ENCODE data around the gene SPOCK3. TPM values are rescaled to one million over a fixed set of nuclear protein-coding genes. Genes with fewer than 3 reads are reported as not detected.

SPOCK3 gene
- total and polyA plus RNA-seq, 2 donors (not counting 3 experiments of a cell fraction or from before 2014, with no cell fraction given), result 0.10 TPM; not detected in 1

GRCh38 chr4:166903408-166903807, 330.9 kb downstream of the SPOCK3 start:
- H2AFZ ChIP-seq (ENCODE audit: low read depth, low read length), result no peak overlapping the region
- H3K9me3 ChIP-seq (replicated peaks; ENCODE audit: control insufficient read depth, insufficient read depth, low read length), result no peaks in the 10 kb centered on the region
- no peak overlapping the region for H3K9ac ChIP-seq (replicated peaks; ENCODE audit: extremely low read depth, insufficient read depth, low read length)
- H3K4me2 ChIP-seq (ENCODE audit: insufficient read depth, low read length), result no peak overlapping the region
- no peak overlapping the region for H3K27ac ChIP-seq (ENCODE audit: insufficient read depth, low read depth, low read length)
- BruUV-seq (replicated peaks), result no TSS peak
- ChIA-PET POLR2A (no interaction called here), CTCF (no interaction called here)
- intact Hi-C loops (cut with micrococcal nuclease) (no loop called here), dilution Hi-C loops (cut with MboI; ENCODE audit: extremely low pct_ligation_motif_present, low sequenced_read_pairs) (no loop called here)
- H3K36me3 ChIP-seq (ENCODE audit: control insufficient read depth in 2 of 2, extremely low read depth in 1 of 2, insufficient read depth in 2 of 2, low read length in 2 of 2), result no peaks in the 10 kb centered on the region
- H3K4me3 ChIP-seq (replicated peaks in 1 of 3; ENCODE audit: insufficient read depth in 1 of 3, low read depth in 1 of 3, low read length in 3 of 3), result no peak overlapping the region
- no peaks in the 10 kb centered on the region for H3K4me1 ChIP-seq (ENCODE audit: control insufficient read depth, extremely low read depth, insufficient read depth, low read length)
- TF ChIP-seq MAX (IDR thresholded peaks at IDR 0.05; ENCODE audit: insufficient read depth, insufficient read length) (no peak), MYC (IDR thresholded peaks at IDR 0.05; ENCODE audit: low read depth, low read length) (no peak), CTCF (IDR thresholded peaks at IDR 0.05; ENCODE audit: extremely low read depth in 1 of 2, insufficient read depth in 1 of 2, low read depth in 1 of 2, low read length in 2 of 2) (no peak), GATA2 (IDR thresholded peaks at IDR 0.05; ENCODE audit: insufficient read depth, insufficient read length, low read depth, low read length) (no peak), EZH2 (IDR thresholded peaks at IDR 0.05; ENCODE audit: borderline replicate concordance, low read depth, low read length, severe bottlenecking) (no peak), FOS (IDR thresholded peaks at IDR 0.05; ENCODE audit: borderline replicate concordance, insufficient read depth, low read length) (no peak), JUN (IDR thresholded peaks at IDR 0.05; ENCODE audit: borderline replicate concordance, insufficient read depth, insufficient read length, low read depth) (no peak), POLR2A (IDR thresholded peaks at IDR 0.05; ENCODE audit: low read depth, low read length) (no peak), POLR2AphosphoS5 (IDR thresholded peaks at IDR 0.05; ENCODE audit: insufficient read depth, low read depth, low read length) (no peak)
- no peak for DNase-seq (ENCODE audit: low read depth, low spot score)
- H3K27me3 ChIP-seq (ENCODE audit: control insufficient read depth in 2 of 2, insufficient read depth in 2 of 2, low read length in 2 of 2), result no peaks in the 10 kb centered on the region
- FAIRE-seq, result no peak
- H3K79me2 ChIP-seq (ENCODE audit: control insufficient read depth, insufficient read depth, low read length), result no peaks in the 10 kb centered on the region
- H4K20me1 ChIP-seq (replicated peaks; ENCODE audit: control insufficient read depth, extremely low read depth, insufficient read depth, low read length), result no peaks in the 10 kb centered on the region
- H3K9me1 ChIP-seq (replicated peaks; ENCODE audit: control insufficient read depth, extremely low read depth, insufficient read depth, low read length), result no peaks in the 10 kb centered on the region
